ENCODE data around the gene IFRD1.
"Not testable (repeated sequence)": the region's sequence is repeated elsewhere in the genome, so short reads cannot be mapped to it uniquely, and the experiment has no call there.

IFRD1 gene

DNA sequence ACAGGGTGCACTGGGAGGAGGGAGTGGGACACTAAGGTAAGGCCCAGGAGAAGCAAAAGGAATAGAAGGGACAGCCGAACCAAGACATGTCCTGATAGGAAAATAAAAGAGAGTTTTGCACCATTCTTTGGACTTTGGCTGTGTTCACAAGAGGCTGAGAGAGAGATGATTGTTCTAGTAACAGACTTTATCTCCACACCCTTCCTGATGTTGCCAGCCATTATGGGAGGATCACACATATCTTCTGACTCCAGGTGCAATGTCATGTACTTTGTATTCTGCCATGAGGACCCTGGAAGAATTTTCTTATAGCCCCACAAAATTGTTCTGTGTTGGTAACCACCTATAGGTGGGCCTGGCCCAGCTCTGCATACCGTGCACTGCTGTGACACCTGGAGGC lies 41.9 kb downstream of the IFRD1 start:
- no peak for DNase-seq

- no peak for DNase-seq
Observed at GRCh38 chr7:112494656-112495055, 44.4 kb downstream of the IFRD1 start.

- DNase-seq = no peak
Observed at GRCh38 chr7:112495156-112495788, 45.0 kb downstream of the IFRD1 start.

DNA sequence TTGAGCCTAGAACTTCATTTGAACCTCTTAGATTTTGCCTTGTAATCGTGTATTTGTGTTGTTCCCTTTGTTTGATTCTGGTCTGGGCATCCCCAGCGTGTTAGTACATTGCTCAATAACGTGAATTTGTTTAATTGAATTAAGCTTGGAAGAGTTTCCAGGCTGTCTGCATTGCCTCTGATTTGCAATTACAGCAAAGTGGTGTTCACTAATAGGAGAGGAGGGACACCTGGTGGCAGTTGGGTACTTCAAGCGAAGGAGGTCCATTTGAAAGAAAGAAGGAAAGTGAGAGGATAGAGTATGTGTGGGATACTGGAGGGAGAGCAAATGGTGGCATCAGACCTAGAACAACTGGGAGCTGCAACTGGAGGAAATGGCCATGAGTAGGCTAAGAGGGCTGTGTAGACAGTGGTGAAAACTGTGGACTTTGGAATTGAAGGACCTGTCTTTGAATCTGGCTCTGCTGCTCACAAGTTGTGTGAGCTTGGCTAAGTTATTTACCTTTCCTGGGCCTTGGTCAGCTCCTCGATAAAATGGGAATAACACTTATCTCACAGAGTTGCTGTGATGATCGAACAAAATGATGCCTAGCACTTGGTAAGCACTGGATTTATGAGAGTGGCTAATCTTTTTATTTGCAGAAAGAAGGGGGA lies 45.7 kb downstream of the IFRD1 start:
- no peak for DNase-seq

- DNase-seq = no peak
Observed at GRCh38 chr7:112497481-112497880, 47.2 kb downstream of the IFRD1 start.

DNA sequence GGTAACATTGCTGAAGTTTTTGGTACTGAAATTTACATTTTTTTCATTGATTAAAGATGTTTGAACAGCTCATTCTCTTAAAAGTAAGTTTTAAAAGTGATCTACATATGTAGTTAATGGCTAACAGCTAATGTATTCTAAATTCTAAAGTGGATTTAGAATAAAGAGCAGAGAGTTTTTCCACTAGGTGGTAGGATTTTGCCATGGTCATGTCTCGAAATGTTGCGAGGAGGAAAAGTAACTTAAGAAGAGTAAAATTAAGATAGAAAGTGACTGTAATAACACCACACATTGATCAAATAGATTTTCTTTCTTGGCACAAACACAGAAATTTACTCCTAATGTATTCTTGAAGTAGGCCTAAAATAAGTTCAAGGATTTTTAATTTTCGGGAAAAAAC lies 50.4 kb downstream of the IFRD1 start:
- no peak for DNase-seq

GRCh38 chr7:112501801-112502503 lies 51.7 kb downstream of the IFRD1 start:
- no peak for DNase-seq

GRCh38 chr7:112502700-112503099 lies 52.4 kb downstream of the IFRD1 start:
- DNase-seq = no peak

DNA sequence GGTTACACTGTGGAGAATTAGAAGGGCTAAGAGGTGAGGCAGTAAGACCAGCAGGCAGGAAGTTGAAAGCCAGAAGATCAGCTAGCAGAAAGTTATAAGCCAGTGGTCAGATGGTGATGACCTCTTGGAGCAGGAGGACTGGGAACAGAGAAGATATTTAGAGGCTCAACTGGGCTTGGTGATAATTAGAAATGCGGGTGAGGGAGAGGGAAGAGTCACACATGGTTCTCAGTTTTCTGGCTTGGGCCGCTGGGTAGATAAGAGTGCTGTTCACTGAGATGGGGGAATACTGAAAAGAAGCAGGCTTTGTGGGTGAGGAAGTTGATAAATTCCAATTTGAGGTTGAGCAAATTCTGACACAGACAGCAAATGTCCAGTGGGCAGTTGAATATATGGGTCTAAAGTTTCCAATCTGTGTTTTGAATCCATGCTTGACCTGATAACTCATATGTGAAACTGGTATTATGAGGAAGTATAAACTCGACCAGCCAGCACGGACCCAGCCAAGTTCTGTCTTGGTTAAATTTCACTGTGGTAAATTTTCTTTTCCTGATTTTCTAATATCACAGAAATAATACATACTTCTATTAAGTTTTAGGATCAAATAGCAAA lies 53.2 kb downstream of the IFRD1 start:
- DNase-seq = no peak

GRCh38 chr7:112504093-112504695 lies 53.9 kb downstream of the IFRD1 start:
- no peak for DNase-seq

DNA sequence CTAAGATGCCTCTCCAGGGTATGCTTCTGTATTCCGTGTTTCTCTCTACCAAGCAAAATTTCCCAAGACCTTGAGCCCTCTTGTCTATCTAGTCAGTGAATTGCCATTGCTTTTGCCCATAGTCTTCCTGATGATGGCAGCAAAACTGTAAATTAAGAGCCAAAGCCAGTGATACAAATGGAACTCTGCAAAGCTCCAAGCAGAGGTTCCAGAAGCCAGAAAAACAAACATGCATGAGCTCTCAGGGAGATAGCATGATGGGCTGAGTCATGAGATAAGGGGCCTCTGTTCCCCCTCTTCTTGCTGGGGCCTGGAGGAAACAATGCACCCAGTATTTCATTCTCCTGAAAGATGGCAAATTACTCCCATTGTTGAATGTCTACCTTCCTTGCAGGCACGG lies 55.2 kb downstream of the IFRD1 start:
- no peak for DNase-seq

DNA sequence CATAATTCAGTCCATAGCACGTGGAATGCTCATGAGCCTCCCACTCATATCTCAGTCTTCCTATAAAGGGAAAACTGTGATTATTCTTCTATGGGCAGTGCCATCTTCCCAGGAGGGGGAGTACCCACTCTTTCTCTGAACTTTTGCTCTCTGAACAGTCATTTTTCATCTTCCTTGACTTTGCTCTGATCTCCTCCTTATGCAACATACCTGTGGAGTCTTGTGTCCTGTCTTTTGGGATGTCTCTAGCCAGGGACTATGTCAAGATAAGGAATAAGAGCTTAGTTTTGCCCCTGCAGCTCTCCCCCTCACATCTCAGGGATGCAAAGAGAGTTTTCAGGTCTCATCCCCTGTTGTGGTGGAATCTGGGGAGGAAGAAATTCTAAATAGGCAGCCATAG lies 58.1 kb downstream of the IFRD1 start:
- DNase-seq = no peak

- DNase-seq = no peak
Observed at GRCh38 chr7:112509402-112509801, 59.1 kb downstream of the IFRD1 start.

DNA sequence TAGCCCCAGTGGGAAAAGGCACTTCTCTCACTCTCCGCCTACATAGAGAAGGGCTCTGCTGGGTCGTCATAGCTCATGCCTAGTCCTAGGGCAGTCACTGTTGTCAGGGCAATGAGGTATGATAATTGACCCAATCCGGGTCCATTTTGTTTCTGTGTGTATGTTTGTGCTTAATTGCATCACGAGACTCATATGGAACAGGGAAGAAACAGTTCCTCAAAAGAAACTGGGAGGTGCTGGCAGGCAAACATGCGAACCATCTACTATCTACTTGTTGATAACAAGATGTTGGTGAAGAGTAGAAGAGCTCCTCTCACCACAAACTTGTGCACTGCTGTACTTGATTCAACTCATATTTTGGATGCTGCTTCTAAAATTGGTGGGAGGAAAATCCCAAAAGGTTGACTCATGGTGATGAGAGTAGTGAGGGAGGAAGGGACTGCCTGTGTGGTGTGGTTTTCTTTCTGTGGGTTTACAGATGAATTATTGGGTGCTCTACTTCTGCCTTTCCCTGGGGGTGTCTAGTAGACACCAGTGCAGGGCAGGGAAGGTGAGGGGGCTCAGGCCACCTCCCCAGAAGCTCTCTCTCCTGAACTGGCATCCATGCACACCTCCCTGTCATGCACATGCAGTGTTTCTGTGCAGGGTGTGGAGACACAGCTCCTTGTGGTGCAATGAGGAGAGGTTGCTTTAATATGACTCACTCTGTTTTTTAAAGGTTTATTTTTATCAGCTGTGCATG lies 59.9 kb downstream of the IFRD1 start:
- no peak for DNase-seq

GRCh38 chr7:112510743-112511110 lies 60.5 kb downstream of the IFRD1 start:
- no peak for DNase-seq

DNA sequence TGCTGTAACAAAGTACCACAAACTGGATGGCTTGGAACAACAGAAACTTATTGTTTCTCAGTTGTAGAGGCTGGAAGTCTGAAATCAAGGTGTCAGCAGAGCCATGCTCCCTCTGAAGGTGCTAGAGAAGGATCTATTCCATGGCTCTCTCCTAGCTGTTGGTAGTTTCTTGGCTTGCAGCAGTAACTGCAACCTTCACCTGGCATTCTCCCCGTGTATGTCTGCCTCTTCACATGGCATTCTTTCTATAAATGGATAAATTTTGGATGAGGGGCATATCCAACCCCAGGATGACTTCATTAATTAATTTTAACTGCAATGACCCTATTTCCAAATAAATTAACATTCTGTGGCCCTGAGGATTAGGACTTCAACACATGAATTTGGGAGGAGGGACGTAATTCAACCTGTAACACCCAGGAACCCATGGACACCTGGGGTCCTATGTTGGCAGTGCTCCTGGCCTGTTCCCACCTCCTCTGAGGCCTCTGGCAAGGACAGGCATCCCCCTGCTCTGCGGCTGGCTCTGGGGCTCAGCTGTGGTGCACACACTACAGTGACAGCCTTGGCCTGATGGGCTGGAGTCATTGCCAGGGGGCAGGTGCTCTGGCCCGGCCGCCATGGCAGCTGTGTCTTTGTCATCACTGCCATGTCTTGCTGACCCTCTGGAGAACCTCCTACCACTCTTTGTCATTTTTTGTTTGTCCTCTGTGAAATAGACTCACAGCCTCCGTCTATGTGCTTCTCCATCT lies 61.4 kb downstream of the IFRD1 start:
- no peak for DNase-seq

- no peak for DNase-seq
Observed at GRCh38 chr7:112512451-112513210, 62.4 kb downstream of the IFRD1 start.

- no peak for DNase-seq
Observed at GRCh38 chr7:112515989-112516388, 65.7 kb downstream of the IFRD1 start.

DNA sequence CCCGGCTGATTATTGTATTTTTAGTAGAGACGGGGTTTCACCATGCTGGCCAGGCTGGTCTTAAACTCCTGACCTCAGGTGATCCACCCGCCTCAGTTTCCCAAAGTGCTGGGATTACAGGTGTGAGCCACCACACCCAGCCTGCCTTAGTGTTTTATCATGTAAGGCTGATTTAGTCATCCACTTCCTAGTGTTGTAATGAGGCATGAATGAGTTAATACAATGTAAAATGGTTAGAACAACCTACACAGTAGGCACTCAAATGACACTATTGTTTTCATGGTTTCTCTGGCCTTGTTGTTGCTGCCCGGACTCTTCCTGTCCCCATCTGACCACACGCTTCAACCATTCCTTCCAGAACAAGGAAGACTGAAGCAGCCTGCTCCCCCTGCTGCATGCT lies 66.2 kb downstream of the IFRD1 start:
- not testable (repeated sequence) for DNase-seq

- no peak for DNase-seq
Observed at GRCh38 chr7:112517487-112517886, 67.2 kb downstream of the IFRD1 start.

- no peak for DNase-seq
Observed at GRCh38 chr7:112520787-112521186, 70.5 kb downstream of the IFRD1 start.

Measured in activated CD8-positive, alpha-beta memory T cell treated with anti-CD3 and anti-CD28 coated beads for 24 hours (primary cell).